ENCODE data around the gene SETD9. TPM values are rescaled to one million over a fixed set of nuclear protein-coding genes. Genes with fewer than 3 reads are reported as not detected.

Gene SETD9
- total RNA-seq, 3 donors from 2014 or later (not counting 1 experiment from before 2014, with no cell fraction given): 5.6 to 8.6 (median 6.0) TPM

GRCh38 chr5:56900858-56901578 lies 8.4 kb upstream of the SETD9 start:
- Histone ChIP-seq H3K4me3 (ENCODE audit: low read length) (no peak overlapping the region), H3K27me3 (ENCODE audit: control insufficient read depth, insufficient read depth, low read length) (peaks cover 2% of the 10 kb centered on the region), H3K36me3 (ENCODE audit: control insufficient read depth, insufficient read depth, low read length) (no peaks in the 10 kb centered on the region), H3K4me1 (ENCODE audit: control insufficient read depth, insufficient read depth, low read length) (no peaks in the 10 kb centered on the region), H3K27ac (ENCODE audit: low read length) (no peak overlapping the region), H3K9me3 (ENCODE audit: control insufficient read depth, insufficient read depth, low read length) (no peaks in the 10 kb centered on the region)
- H3K4me1 Mint-ChIP-seq: no peaks in the 10 kb centered on the region
- H3K36me3 Mint-ChIP-seq: no peaks in the 10 kb centered on the region
- no peak overlapping the region for H3K4me3 Mint-ChIP-seq
- H3K27ac Mint-ChIP-seq: no peak overlapping the region
- peak; percentile 79 for TF ChIP-seq CTCF (IDR thresholded peaks at IDR 0.05)
- DNase-seq: peak in 1 of 2 donors; percentile 77
- intact Hi-C loops (cut with micrococcal nuclease): loop anchor here (1.0 kb wide), 3 partner anchors 194 to 320 kb away; no protein-coding TSS in a partner anchor
- H3K27me3 Mint-ChIP-seq (ENCODE audit: low read depth in 2 of 2): peaks cover 0 to 11% of the 10 kb centered on the region in 2 donors
- WGBS (ENCODE audit: insufficient coverage): 36% methylated on average over 3 of the region's 3 CpGs
- no peaks in the 10 kb centered on the region for H3K9me3 Mint-ChIP-seq
- ATAC-seq: peak; percentile 49 to 70 (median 69)

DNA sequence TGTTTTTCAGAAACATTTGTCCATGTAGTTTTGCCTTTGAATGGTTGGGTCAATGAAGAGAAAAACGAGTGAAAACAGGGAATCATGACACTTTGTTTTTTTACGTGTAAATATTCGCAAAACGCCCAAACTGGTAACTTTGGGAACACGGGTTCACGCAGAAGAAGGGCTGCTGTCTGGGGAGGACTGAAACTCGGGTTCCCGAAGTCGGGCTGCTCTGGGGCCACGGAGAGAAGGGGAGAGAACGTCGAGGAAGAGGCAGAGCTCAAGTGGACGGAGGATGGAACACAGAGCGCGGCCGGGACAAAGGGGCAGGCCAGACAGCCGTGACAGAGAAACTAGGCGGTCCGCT lies 478 bp upstream of the SETD9 start:
- DNase-seq (no peak), ATAC-seq (peak; percentile 36 to 52 (median 37))
- 1% methylated on average over 19 of the region's 19 CpGs for WGBS (ENCODE audit: insufficient coverage)
- Mint-ChIP-seq H3K4me1 (peaks cover 21 to 23% of the 10 kb centered on the region in 2 donors), H3K27ac (peak overlapping the region; percentile 90 to 93), H3K4me3 (peak overlapping the region; percentile 99), H3K27me3 (ENCODE audit: low read depth in 2 of 2) (peaks cover 0 to 2% of the 10 kb centered on the region in 2 donors), H3K36me3 (no peaks in the 10 kb centered on the region), H3K9me3 (no peaks in the 10 kb centered on the region)
- intact Hi-C loops (cut with micrococcal nuclease): loop anchor here (2.0 to 5.0 kb wide), 3 partner anchors 44 to 1553 kb away; partner anchors contain the start of genes MAP3K1, MIER3 and PLK2
- Histone ChIP-seq H3K4me3 (ENCODE audit: low read length) (peak overlapping the region; percentile 58), H3K36me3 (ENCODE audit: control insufficient read depth, insufficient read depth, low read length) (no peaks in the 10 kb centered on the region), H3K9me3 (ENCODE audit: control insufficient read depth, insufficient read depth, low read length) (no peaks in the 10 kb centered on the region), H3K4me1 (ENCODE audit: control insufficient read depth, insufficient read depth, low read length) (peaks cover 10% of the 10 kb centered on the region), H3K27me3 (ENCODE audit: control insufficient read depth, insufficient read depth, low read length) (no peaks in the 10 kb centered on the region), H3K27ac (ENCODE audit: low read length) (peak overlapping the region; percentile 78)
- TF ChIP-seq CTCF (IDR thresholded peaks at IDR 0.05): no peak

DNA sequence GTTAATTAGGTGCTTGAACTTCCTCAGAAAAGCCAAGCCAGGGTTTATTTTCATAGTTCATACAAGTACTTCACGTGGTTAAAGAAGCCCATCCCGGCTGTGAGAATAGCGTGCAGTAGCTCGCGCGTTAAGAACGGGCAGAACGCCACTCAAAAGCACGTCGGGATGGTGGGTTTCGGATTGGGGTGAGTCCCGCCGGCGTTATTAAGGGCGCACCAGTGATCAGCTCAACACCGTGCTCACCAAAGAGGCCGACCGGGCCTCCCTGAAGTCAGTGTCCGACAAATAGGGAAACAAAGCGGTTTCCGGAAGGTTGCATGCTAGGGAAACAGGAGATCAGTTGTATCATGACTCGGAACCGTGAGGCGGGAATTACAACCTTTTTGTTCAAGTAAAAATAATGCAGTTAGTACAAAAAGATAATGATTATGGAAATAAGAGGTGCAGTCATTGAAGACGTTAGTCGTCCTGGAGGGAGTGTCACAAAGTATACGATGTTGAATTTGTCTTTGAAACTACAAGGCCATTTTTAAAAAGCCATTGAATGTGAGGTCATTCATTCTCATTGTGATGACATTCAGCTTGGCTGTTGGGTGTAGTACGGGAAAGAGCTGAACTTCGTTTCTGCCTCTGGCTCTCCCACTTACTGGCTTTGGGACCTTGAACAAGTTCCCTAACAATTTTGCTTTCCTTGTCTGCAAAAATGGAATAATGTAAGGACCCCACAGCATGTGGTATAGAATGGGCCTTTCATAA lies 992 bp downstream of the SETD9 start:
- peak; percentile 5 to 10 (median 8) for ATAC-seq
- H3K9me3 ChIP-seq (ENCODE audit: control insufficient read depth, insufficient read depth, low read length): no peaks in the 10 kb centered on the region

More for the DNA sequence above, 992 bp downstream of the SETD9 start:
- peak in 1 of 2 donors; percentile 27 for DNase-seq
- intact Hi-C loops (cut with micrococcal nuclease): no loop called here
- no peak for TF ChIP-seq CTCF (IDR thresholded peaks at IDR 0.05)
- Mint-ChIP-seq H3K9me3 (no peaks in the 10 kb centered on the region), H3K4me1 (peaks cover 21 to 23% of the 10 kb centered on the region in 2 donors), H3K4me3 (peak overlapping the region; percentile 99), H3K27ac (peak overlapping the region; percentile 90 to 93), H3K27me3 (ENCODE audit: low read depth in 2 of 2) (no peaks in the 10 kb centered on the region), H3K36me3 (no peaks in the 10 kb centered on the region)
- H3K36me3 ChIP-seq (ENCODE audit: control insufficient read depth, insufficient read depth, low read length): no peaks in the 10 kb centered on the region
- WGBS (ENCODE audit: insufficient coverage): 3% methylated on average over 29 of the region's 29 CpGs
- peak overlapping the region; percentile 78 for H3K27ac ChIP-seq (ENCODE audit: low read length)
- H3K4me1 ChIP-seq (ENCODE audit: control insufficient read depth, insufficient read depth, low read length): peaks cover 10% of the 10 kb centered on the region
- peak overlapping the region; percentile 58 for H3K4me3 ChIP-seq (ENCODE audit: low read length)
- no peaks in the 10 kb centered on the region for H3K27me3 ChIP-seq (ENCODE audit: control insufficient read depth, insufficient read depth, low read length)
